Osteoblast (primary cell): Measurements from ENCODE around the gene MSANTD3. TPM values are rescaled to one million over a fixed set of nuclear protein-coding genes. Genes with fewer than 3 reads are reported as not detected.
A peak's percentile ranks its signal among the peaks of the same experiment; 100 is the strongest.

ENCODE experiments used
- DNase-seq: peaks from one replicate; pipeline ENCODE4 v3.0.0; 2011; ENCODE audit warnings: low spot score, mixed read lengths; ENCODE audit not compliant: insufficient read length; ENCODE audit errors: missing footprints
- H2AFZ ChIP-seq: 2 replicates; pipeline ENCODE4 v1.6.0; 2011; ENCODE audit warnings: mild to moderate bottlenecking, low read length
- H3K27ac ChIP-seq: 2 replicates; pipeline ENCODE4 v1.5.1; 2011; ENCODE audit warnings: mild to moderate bottlenecking, low read depth, low read length, moderate library complexity
- H3K27me3 ChIP-seq: 2 replicates; pipeline ENCODE4 v1.6.0; 2012; ENCODE audit warnings: mild to moderate bottlenecking, control low read depth, inconsistent platforms, low read length, moderate library complexity; ENCODE audit not compliant: insufficient read depth
- H3K36me3 ChIP-seq: 2 replicates; pipeline ENCODE4 v1.5.1; 2011; ENCODE audit warnings: mild to moderate bottlenecking, low read length, control low read depth, moderate library complexity; ENCODE audit not compliant: insufficient read depth
- H3K4me1 ChIP-seq: 2 replicates; pipeline ENCODE4 v1.5.1; 2011; ENCODE audit warnings: mild to moderate bottlenecking, low read length, control low read depth, moderate library complexity; ENCODE audit not compliant: insufficient read depth
- H3K4me2 ChIP-seq: 2 replicates; pipeline ENCODE4 v1.6.0; 2011; ENCODE audit warnings: mild to moderate bottlenecking, low read length; ENCODE audit not compliant: insufficient read depth
- H3K4me3 ChIP-seq: fragments of 200-600 bp; sonication (generic); 3 replicates; pipeline ENCODE4 v1.5.1; 2012; ENCODE audit warnings: mild to moderate bottlenecking, low read length, inconsistent platforms; ENCODE audit not compliant: insufficient read depth
- H3K79me2 ChIP-seq: 2 replicates; pipeline ENCODE4 v1.6.0; 2012; ENCODE audit warnings: mild to moderate bottlenecking, low read length, control low read depth, inconsistent platforms; ENCODE audit not compliant: insufficient read depth
- H3K9me3 ChIP-seq: 2 replicates; pipeline ENCODE4 v1.5.1; 2011; ENCODE audit warnings: low read depth, low read length, control low read depth
- H4K20me1 ChIP-seq: 2 replicates; pipeline ENCODE4 v1.6.0; 2012; ENCODE audit warnings: mild to moderate bottlenecking, low read length, control low read depth; ENCODE audit not compliant: insufficient read depth
- total RNA-seq: library from RNA; depleted of rRNA; stranded (reverse); fragments of >200 nt; gene quantifications from 2 replicates; pipeline ENCODE4 v1.2.3, GENCODE V29; 2012
- TF ChIP-seq, protein P1 (sequence below): IDR thresholded peaks from 2 replicates; pipeline ENCODE4 v1.5.1; 2011; ENCODE audit warnings: mild to moderate bottlenecking, low read depth, low read length, moderate library complexity; ENCODE audit errors: extremely low read depth

The MSANTD3 gene
- total RNA-seq, 1 donor = 67.3 TPM

DNA sequence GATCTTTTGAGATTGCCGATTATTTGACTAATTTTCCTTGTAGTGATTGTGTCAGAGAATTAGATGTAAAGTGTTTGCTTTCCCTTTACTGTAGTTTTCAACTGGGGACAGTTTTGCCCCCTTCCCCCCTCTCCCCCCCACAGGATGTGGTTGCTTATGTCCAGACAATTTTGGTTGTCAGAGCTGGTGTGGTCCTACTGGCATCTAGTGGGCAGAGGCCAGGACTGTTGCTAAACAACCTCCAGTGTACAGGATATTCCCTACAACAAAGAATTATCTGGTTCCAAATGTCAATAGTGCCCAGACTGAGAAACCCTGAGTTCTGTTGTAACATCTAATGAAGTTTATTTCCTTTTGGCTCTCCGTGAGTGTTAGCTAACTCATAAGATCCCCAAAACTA is 66.0 kb downstream of the MSANTD3 start:
- Histone ChIP-seq H3K4me3 (no peak overlapping the region), H2AFZ (peak overlapping the region; percentile 32), H3K36me3 (no peaks in the 10 kb centered on the region), H3K4me2 (no peak overlapping the region), H3K27me3 (no peaks in the 10 kb centered on the region), H4K20me1 (no peaks in the 10 kb centered on the region), H3K79me2 (no peaks in the 10 kb centered on the region), H3K4me1 (peaks cover 3% of the 10 kb centered on the region), H3K9me3 (no peaks in the 10 kb centered on the region), H3K27ac (no peak overlapping the region)
- TF ChIP-seq, protein P1, sequence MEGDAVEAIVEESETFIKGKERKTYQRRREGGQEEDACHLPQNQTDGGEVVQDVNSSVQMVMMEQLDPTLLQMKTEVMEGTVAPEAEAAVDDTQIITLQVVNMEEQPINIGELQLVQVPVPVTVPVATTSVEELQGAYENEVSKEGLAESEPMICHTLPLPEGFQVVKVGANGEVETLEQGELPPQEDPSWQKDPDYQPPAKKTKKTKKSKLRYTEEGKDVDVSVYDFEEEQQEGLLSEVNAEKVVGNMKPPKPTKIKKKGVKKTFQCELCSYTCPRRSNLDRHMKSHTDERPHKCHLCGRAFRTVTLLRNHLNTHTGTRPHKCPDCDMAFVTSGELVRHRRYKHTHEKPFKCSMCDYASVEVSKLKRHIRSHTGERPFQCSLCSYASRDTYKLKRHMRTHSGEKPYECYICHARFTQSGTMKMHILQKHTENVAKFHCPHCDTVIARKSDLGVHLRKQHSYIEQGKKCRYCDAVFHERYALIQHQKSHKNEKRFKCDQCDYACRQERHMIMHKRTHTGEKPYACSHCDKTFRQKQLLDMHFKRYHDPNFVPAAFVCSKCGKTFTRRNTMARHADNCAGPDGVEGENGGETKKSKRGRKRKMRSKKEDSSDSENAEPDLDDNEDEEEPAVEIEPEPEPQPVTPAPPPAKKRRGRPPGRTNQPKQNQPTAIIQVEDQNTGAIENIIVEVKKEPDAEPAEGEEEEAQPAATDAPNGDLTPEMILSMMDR = peak; percentile 48
- DNase-seq = no peak

DNA sequence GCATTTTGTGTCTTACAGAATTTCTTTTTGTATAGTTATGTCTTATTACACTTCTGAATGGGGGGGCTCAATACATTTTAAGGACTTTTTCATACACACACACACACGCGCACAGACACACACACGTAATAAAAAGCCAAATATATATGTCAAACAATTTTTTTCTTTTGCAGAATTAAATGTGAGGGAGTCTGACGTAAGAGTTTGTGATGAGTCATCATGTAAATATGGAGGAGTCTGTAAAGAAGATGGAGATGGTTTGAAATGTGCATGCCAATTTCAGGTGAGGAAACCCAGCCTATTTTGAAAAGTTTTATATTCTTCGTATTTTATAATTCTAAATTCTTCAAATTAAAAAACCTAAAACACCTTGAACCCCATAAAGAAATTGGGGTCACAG is 71.6 kb downstream of the MSANTD3 start:
- no peaks in the 10 kb centered on the region for H4K20me1 ChIP-seq
- no peak overlapping the region for H3K4me3 ChIP-seq
- no peak overlapping the region for H2AFZ ChIP-seq
- H3K4me1 ChIP-seq = no peaks in the 10 kb centered on the region
- no peak overlapping the region for H3K27ac ChIP-seq
- no peaks in the 10 kb centered on the region for H3K79me2 ChIP-seq
- no peak for DNase-seq
- H3K4me2 ChIP-seq = no peak overlapping the region
- no peaks in the 10 kb centered on the region for H3K36me3 ChIP-seq
- H3K9me3 ChIP-seq = no peaks in the 10 kb centered on the region
- H3K27me3 ChIP-seq = no peaks in the 10 kb centered on the region
- TF ChIP-seq, protein P1 = no peak

DNA sequence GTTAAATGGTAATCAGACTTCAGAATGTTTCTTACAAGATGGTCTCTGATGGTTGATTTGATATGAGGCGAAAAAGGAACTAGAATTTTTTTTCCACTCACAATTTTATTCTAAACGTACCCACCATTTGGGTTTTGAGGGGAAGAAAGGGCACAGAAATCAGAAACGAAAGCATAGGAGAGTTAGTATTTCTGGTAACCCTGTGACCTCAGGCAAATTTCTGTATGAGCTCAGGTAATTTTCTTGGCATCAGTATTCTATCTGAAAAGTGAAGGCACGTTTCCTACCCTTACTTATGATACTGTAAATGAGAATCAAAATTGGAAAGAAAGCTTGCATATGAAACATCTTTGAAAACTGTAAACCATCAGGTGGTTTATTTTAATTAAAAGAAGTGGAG is 72.5 kb downstream of the MSANTD3 start:
- Histone ChIP-seq H2AFZ (no peak overlapping the region), H3K36me3 (no peaks in the 10 kb centered on the region), H3K4me2 (no peak overlapping the region), H3K9me3 (no peaks in the 10 kb centered on the region), H3K27me3 (no peaks in the 10 kb centered on the region), H3K4me3 (no peak overlapping the region), H4K20me1 (no peaks in the 10 kb centered on the region), H3K27ac (no peak overlapping the region), H3K79me2 (no peaks in the 10 kb centered on the region), H3K4me1 (no peaks in the 10 kb centered on the region)
- no peak for DNase-seq
- TF ChIP-seq, protein P1 = no peak

DNA sequence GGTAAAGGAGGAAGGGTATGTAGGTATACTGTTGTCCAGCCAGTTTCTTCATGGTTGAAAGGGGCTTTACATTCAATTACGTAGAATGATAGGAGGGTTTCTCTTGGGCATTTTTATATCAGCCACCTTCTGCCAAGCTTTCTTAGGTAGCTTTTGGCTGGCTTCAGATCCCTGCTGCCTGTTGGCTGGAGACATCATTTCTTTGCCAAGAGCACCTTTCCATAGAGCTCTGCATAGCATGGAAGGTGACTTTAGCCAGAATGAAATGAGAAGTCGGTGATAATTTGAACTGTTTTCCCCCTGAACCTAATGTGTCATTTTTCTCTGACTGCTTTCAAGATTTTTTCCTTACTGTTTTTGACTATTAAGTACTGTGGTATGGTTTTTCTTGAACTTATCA is 72.9 kb downstream of the MSANTD3 start:
- no peak overlapping the region for H3K4me2 ChIP-seq
- H2AFZ ChIP-seq = no peak overlapping the region
- H3K27ac ChIP-seq = no peak overlapping the region
- no peaks in the 10 kb centered on the region for H3K79me2 ChIP-seq
- H3K36me3 ChIP-seq = no peaks in the 10 kb centered on the region
- H3K9me3 ChIP-seq = no peaks in the 10 kb centered on the region
- DNase-seq = no peak
- no peak overlapping the region for H3K4me3 ChIP-seq
- no peaks in the 10 kb centered on the region for H3K4me1 ChIP-seq
- TF ChIP-seq, protein P1 = no peak
- H3K27me3 ChIP-seq = no peaks in the 10 kb centered on the region
- no peaks in the 10 kb centered on the region for H4K20me1 ChIP-seq

Other genes starting within 250 kb of the MSANTD3 start
- gene TEX10, start 74.2 kb upstream of the MSANTD3 start, total RNA-seq = 29.3 and 35.9 TPM in 2 replicates
- 0.72 and 1.2 TPM in 2 replicates for gene TMEFF1, start 46.0 kb downstream of the MSANTD3 start, total RNA-seq
- 1.4 and 1.5 TPM in 2 replicates for gene CAVIN4, start 150.9 kb downstream of the MSANTD3 start, total RNA-seq